ENCODE data around the gene TNFRSF1A.

Gene TNFRSF1A

DNA sequence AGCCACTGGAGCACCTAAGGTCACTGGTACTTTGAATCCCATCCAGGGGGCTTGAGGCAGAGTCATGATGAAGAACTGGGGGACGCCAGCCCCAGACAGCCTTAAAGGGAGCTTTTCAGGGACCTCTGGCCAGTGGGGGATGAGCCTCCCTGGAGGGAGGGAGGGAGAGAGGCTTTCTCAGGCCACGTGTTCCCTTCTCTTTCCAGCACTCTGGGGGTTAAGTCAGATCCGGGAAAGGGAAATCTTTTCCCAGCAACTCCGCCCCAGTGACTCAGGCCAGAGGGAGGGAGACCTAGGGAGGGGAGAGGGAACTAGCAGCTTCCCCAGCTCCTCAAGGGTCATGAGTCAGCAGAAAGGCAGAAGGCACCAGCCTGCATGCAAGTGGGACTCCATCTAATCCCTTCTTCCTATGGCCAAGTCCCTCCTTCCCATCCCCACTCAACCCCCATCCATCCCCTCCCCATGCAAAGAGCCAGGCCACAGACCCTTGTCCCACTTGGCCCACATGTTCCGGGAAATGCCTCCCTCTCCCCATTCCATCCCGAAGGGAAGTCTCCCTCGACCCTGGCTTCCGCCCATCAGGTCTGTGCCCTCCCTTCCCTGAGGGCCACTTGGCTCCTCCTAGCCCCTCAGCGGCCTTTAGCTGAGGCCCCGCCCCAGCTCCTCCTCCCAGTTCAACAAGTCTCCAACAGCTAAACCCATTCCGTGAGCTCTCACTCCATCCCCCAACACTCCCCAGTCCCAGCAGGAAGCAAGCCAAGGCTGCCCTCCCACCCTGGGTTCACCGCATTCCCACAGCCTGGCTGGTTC lies 5.6 kb downstream of the TNFRSF1A start:
- peak overlapping the region; percentile 99 to 100 for H3K4me3 ChIP-seq (replicated peaks in 1 of 2; ENCODE audit: low read depth in 2 of 2, low read length in 2 of 2)
- DNase-seq (ENCODE audit: low read depth in 2 of 2), result peak; percentile 100
- TF ChIP-seq, protein P1, sequence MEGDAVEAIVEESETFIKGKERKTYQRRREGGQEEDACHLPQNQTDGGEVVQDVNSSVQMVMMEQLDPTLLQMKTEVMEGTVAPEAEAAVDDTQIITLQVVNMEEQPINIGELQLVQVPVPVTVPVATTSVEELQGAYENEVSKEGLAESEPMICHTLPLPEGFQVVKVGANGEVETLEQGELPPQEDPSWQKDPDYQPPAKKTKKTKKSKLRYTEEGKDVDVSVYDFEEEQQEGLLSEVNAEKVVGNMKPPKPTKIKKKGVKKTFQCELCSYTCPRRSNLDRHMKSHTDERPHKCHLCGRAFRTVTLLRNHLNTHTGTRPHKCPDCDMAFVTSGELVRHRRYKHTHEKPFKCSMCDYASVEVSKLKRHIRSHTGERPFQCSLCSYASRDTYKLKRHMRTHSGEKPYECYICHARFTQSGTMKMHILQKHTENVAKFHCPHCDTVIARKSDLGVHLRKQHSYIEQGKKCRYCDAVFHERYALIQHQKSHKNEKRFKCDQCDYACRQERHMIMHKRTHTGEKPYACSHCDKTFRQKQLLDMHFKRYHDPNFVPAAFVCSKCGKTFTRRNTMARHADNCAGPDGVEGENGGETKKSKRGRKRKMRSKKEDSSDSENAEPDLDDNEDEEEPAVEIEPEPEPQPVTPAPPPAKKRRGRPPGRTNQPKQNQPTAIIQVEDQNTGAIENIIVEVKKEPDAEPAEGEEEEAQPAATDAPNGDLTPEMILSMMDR (IDR thresholded peaks at IDR 0.05; ENCODE audit: low read depth, low read length), result no peak

DNA sequence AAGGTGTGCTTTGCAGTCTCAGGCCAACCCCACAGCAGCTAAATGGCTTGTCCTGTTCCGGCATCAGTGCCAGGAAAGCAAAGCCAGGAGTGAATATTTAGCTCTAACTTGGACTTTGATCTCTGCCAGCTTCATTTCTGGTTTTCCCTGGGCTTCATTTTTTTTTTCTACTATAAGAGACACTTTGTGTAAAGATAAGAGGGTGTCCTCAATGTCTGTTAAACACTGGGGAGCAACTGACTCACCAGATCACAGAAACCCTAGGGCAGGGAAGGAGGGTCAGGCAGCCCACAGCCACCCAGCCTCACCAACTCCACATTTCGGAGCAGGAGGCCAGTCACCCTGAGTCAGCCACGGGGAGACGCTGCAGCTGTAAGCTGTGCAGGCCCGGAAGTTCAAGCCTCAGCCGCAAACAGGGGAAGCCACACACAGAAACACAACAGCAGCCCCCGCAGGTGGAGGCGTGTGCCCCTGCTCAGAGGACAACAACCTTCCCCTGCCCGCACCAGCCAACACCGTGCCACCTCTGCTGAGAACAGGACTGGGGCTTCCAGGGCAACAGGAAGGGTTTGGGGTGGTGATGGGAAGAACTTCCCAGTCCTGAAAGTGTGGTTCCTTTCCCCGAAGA lies 6.3 kb downstream of the TNFRSF1A start:
- H3K4me3 ChIP-seq (replicated peaks in 1 of 2; ENCODE audit: low read depth in 2 of 2, low read length in 2 of 2), result peak overlapping the region; percentile 39 to 47
- TF ChIP-seq, protein P1 (IDR thresholded peaks at IDR 0.05; ENCODE audit: low read depth, low read length), result peak; percentile 59
- DNase-seq (ENCODE audit: low read depth in 2 of 2), result peak; percentile 88 to 92

DNA sequence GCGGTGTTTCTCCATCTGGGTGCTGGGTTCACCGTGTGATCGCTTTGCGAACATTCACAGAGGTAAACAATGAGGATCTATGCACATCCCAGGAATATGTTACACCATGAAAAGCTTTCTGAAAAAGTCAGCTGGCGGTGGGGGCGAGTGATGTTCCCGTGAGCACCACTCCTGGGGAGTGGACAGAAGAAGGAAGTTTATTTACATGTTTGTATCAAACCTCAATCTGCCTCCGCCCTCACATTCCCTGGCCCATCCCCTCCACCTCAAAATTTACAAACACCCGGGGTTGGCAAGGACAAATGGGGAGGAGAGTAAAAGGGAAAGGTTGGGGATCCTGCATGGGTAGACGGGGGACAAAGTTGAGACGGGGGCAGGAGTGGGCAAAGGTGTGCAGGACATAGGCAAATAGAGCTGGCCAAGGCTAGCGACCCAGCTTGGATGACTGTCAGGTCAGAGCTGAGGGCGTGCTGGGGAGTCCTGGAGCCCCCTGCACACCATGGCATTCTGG lies 6.9 kb downstream of the TNFRSF1A start:
- DNase-seq (ENCODE audit: low read depth in 2 of 2), result peak in 1 of 2 donors; percentile 29
- H3K4me3 ChIP-seq (replicated peaks in 1 of 2; ENCODE audit: low read depth in 2 of 2, low read length in 2 of 2), result peak overlapping the region; percentile 39 to 47
- TF ChIP-seq, protein P1 (IDR thresholded peaks at IDR 0.05; ENCODE audit: low read depth, low read length), result no peak

DNA sequence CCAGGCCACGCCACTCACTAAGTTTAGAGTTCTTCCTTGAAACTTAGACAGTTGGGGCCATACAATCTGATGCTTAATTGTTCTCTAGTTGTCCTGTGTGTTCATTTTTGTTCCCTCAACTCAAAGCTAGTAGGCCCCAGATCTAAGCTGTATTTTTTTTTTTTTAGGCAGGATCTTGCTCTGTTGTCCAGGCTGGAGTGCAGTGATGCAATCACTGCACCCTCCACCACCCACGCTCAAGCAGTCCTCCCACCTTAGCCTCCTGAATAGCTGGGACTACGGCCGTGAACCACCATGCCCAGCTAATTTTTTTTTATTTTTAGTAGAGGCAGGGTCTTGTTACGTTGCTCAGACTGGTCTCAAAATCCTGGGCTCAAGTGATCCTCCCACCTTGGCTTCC lies 7.5 kb downstream of the TNFRSF1A start:
- H3K4me3 ChIP-seq (replicated peaks in 1 of 2; ENCODE audit: low read depth in 2 of 2, low read length in 2 of 2), result no peak overlapping the region
- DNase-seq (ENCODE audit: low read depth in 2 of 2), result no peak
- TF ChIP-seq, protein P1 (IDR thresholded peaks at IDR 0.05; ENCODE audit: low read depth, low read length), result no peak

DNA sequence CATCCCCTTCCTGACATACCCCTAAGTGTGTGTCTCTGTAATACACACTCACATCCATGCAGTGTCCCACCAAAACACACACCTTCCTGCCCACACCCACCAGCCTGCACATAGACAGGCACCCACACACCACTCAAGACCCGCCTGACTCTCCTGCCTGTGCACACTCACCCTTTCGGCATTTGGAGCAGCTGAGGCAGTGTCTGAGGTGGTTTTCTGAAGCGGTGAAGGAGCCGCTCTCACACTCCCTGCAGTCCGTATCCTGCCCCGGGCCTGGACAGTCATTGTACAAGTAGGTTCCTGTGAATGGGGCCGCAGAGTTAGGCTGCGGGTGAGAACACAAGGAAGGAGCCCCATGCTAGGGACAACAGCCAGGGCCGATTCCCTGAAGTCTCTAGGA lies 8.3 kb downstream of the TNFRSF1A start:
- H3K4me3 ChIP-seq (replicated peaks in 1 of 2; ENCODE audit: low read depth in 2 of 2, low read length in 2 of 2), result no peak overlapping the region
- peak in 1 of 2 donors; percentile 89 for DNase-seq (ENCODE audit: low read depth in 2 of 2)

DNA sequence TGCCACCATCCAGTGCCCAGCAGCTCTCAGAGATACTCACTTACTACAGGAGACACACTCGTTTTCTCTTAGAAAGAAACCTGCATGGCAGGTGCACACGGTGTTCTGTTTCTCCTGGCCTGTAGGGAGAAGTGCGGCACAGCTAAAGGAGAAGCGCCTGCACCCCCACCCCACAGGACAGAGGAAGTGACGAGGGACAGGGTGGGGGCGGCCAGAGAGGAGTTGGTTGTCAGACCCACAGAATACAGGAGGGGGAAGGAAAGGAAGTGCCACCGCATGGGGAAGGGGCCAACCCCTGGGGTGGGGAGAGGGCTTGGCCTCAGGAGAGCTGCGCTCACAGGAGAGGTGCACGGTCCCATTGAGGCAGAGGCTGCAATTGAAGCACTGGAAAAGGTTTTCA lies 8.8 kb downstream of the TNFRSF1A start:
- TF ChIP-seq, protein P1 (IDR thresholded peaks at IDR 0.05; ENCODE audit: low read depth, low read length), result no peak
- no peak for DNase-seq (ENCODE audit: low read depth in 2 of 2)
- H3K4me3 ChIP-seq (replicated peaks in 1 of 2; ENCODE audit: low read depth in 2 of 2, low read length in 2 of 2), result no peak overlapping the region

More for the DNA sequence above, 8.3 kb downstream of the TNFRSF1A start:
- TF ChIP-seq, protein P1 (IDR thresholded peaks at IDR 0.05; ENCODE audit: low read depth, low read length), result no peak

Data from cardiac fibroblast (primary cell).